ENCODE data around the gene HOXC11.

DNA sequence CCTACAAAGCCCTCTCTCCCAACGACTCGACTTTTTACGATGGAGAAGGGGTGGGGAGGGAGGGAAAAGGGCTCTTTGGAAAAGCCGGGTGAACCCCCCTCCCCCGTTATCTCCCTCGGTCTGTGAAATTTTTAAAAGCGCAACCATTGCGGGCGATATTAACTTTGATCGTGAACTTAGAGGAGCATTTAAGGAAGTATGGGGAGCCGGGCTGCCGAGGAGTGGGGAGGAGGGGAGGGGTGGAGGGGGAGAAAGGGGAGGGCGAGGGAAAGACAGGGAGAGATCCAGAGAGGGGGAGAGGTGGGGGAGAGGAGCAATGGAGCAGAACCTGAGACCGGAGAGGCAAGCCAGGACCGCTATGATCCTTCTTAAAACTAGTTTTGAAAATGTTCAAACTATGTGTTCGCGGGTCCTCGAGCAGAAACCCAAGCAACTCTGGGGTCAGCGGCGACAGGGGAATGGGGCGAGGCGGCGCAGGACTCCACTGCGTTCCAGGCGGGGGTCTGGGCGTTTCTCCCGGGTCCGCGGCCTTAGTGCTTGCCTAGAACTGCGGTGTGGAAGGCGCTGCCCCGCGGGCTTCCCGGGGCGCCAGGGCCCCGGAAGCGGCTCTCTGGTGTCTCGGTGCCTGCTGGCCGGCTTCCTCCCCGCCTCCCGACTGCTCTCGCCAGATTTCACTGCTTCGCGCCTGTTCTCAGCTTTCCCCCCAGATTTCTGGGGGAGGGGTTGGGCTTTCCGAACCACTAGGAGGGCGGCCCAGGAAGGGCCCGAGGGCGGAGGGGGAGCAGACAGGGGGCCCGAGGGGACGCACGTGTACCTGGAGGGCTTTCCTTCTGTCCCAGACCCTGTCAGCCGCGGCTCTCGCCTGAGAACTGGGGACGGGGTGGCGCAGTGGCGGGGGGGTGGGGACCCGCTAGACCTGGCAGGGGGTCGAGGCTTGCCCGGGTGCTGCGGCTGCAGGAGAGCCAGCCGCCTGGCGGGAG is 1.4 kb downstream of the HOXC11 start, which contains the start of gene HOTAIR:
- TF ChIP-seq, protein P1, sequence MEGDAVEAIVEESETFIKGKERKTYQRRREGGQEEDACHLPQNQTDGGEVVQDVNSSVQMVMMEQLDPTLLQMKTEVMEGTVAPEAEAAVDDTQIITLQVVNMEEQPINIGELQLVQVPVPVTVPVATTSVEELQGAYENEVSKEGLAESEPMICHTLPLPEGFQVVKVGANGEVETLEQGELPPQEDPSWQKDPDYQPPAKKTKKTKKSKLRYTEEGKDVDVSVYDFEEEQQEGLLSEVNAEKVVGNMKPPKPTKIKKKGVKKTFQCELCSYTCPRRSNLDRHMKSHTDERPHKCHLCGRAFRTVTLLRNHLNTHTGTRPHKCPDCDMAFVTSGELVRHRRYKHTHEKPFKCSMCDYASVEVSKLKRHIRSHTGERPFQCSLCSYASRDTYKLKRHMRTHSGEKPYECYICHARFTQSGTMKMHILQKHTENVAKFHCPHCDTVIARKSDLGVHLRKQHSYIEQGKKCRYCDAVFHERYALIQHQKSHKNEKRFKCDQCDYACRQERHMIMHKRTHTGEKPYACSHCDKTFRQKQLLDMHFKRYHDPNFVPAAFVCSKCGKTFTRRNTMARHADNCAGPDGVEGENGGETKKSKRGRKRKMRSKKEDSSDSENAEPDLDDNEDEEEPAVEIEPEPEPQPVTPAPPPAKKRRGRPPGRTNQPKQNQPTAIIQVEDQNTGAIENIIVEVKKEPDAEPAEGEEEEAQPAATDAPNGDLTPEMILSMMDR (IDR thresholded peaks at IDR 0.05): no peak
- TF ChIP-seq EP300 (IDR thresholded peaks at IDR 0.05; ENCODE audit: low read depth) (no peak), POLR2A (IDR thresholded peaks at IDR 0.05) (no peak), POLR2AphosphoS5 (IDR thresholded peaks at IDR 0.05) (no peak)

All from transverse colon (tissue), 4 donors.